ENCODE data around the gene HTR4. TPM values are rescaled to one million over a fixed set of nuclear protein-coding genes. Genes with fewer than 3 reads are reported as not detected.
A peak's percentile ranks its signal among the peaks of the same experiment; 100 is the strongest.

Gene HTR4
- total and polyA plus RNA-seq, 5 donors: 1.3 to 9.1 (median 8.2) TPM

DNA sequence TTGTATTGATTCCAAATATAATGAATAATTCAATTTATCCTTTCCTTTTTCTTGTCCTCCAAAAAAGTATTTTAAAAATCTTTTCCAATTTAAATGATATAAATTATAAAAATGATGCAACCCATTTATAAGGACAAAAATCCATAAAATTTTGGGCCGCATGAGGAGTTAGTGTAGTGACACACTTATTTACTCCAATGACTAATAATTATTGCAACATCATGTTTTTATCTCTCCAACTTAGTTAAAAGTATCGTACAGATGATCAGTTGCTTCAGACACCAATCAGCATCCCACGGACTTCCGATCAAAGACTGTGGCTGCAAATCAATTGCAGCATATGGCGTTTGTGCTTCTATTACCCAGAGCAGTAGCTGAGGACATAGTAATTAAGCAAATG lies 58.6 kb downstream of the HTR4 start:
- ATAC-seq (no peak), DNase-seq (no peak)
- Histone ChIP-seq H3K9me3 (ENCODE audit: control insufficient read depth, low read length) (no peaks in the 10 kb centered on the region), H3K4me3 (ENCODE audit: low read length) (no peak overlapping the region), H3K27ac (ENCODE audit: low read length) (no peak overlapping the region), H3K27me3 (ENCODE audit: control insufficient read depth, insufficient read depth) (no peaks in the 10 kb centered on the region), H3K4me1 (ENCODE audit: control insufficient read depth, insufficient read depth, low read length) (no peaks in the 10 kb centered on the region)
- 91% methylated on average over 5 of the region's 5 CpGs for WGBS
- intact Hi-C loops (cut with DNase I): no loop called here

DNA sequence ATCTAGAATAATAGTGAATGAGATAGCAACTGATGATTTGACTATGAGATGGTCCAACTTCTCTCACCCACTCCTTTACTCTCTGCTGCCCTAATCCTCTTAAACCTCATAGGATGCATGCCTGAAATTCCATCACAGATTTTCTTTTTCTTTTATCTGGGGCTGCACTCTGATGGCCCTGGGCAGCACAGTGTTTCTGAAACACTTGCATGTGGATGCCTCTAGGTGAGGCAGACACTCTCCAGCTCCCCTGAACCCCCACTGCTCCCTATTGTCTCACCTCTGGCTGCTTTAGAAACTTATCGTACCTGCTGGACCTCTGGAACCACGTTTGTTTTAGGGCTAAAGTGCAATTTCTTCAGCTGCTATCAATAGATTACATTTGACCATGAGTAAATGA lies 67.5 kb downstream of the HTR4 start:
- intact Hi-C loops (cut with DNase I): no loop called here
- DNase-seq: no peak
- H3K4me3 ChIP-seq (ENCODE audit: low read length): no peak overlapping the region
- H3K27ac ChIP-seq (ENCODE audit: low read length): no peak overlapping the region
- WGBS: 25% methylated on average over 2 of the region's 2 CpGs
- no peaks in the 10 kb centered on the region for H3K27me3 ChIP-seq (ENCODE audit: control insufficient read depth, insufficient read depth)
- ATAC-seq: no peak
- H3K9me3 ChIP-seq (ENCODE audit: control insufficient read depth, low read length): no peaks in the 10 kb centered on the region
- H3K4me1 ChIP-seq (ENCODE audit: control insufficient read depth, insufficient read depth, low read length): peaks cover 1% of the 10 kb centered on the region

- no peak overlapping the region for H3K4me3 ChIP-seq (ENCODE audit: low read length)
- no peaks in the 10 kb centered on the region for H3K9me3 ChIP-seq (ENCODE audit: control insufficient read depth, low read length)
- H3K4me1 ChIP-seq (ENCODE audit: control insufficient read depth, insufficient read depth, low read length): peaks cover 1% of the 10 kb centered on the region
- no peak for ATAC-seq
- DNase-seq: no peak
- no peak overlapping the region for H3K27ac ChIP-seq (ENCODE audit: low read length)
- intact Hi-C loops (cut with DNase I): no loop called here
- no peaks in the 10 kb centered on the region for H3K27me3 ChIP-seq (ENCODE audit: control insufficient read depth, insufficient read depth)
These were observed 68.3 kb downstream of the HTR4 start for GRCh38 chr5:148585988-148586387.

DNA sequence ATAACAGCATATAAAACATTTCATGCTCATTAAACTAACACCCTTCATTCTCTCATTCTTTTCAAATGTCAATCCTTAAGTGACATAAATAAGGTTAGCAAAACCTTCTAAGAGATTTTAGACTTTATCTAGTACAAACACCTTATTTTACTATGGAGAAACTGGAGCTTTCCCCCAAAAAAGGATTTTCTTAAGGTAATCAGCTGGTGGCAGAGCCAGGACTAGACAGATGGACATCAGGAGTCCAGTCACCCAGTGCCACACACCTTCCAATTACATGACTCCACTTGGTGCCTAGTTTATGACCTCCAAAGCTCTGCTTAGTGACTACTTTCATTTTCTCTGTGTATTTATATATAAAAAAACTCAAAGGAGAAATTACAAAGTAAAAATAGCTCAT lies 70.2 kb downstream of the HTR4 start:
- ATAC-seq (no peak), DNase-seq (no peak)
- no peak overlapping the region for H3K27ac ChIP-seq (ENCODE audit: low read length)
- H3K27me3 ChIP-seq (ENCODE audit: control insufficient read depth, insufficient read depth): no peaks in the 10 kb centered on the region
- no peak overlapping the region for H3K4me3 ChIP-seq (ENCODE audit: low read length)
- intact Hi-C loops (cut with DNase I): no loop called here
- H3K9me3 ChIP-seq (ENCODE audit: control insufficient read depth, low read length): no peaks in the 10 kb centered on the region
- peaks cover 1% of the 10 kb centered on the region for H3K4me1 ChIP-seq (ENCODE audit: control insufficient read depth, insufficient read depth, low read length)

DNA sequence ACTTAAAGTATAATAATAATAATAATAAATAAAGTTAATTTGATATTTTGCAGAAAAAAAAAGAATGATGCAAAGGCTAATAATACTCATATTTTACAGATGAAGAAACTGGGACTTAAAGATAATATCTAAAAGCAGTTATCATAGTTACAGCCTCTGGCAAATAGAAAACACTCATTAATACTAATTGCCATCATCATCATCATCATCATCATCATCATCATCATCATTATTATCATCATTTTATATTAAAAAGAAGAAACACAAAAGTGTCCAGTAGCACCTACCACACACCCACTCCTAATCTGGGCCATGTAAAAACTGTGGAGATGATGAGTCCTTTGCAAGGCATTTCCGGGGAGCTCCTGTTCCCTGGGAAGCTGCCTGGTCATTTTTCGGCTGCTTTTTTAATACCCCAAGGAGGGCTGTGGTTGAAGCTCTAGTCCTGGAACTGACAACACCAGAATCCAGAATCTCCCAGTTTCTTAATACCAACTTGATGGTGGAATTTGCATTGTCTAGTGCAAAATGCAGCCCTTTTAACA lies 70.8 kb downstream of the HTR4 start:
- H3K4me3 ChIP-seq (ENCODE audit: low read length): no peak overlapping the region
- no peak for DNase-seq
- H3K4me1 ChIP-seq (ENCODE audit: control insufficient read depth, insufficient read depth, low read length): peaks cover 1% of the 10 kb centered on the region
- no peak for ATAC-seq
- no peaks in the 10 kb centered on the region for H3K27me3 ChIP-seq (ENCODE audit: control insufficient read depth, insufficient read depth)
- no peaks in the 10 kb centered on the region for H3K9me3 ChIP-seq (ENCODE audit: control insufficient read depth, low read length)
- no peak overlapping the region for H3K27ac ChIP-seq (ENCODE audit: low read length)
- WGBS: 90% methylated on average over 2 of the region's 2 CpGs
- intact Hi-C loops (cut with DNase I): no loop called here

DNA sequence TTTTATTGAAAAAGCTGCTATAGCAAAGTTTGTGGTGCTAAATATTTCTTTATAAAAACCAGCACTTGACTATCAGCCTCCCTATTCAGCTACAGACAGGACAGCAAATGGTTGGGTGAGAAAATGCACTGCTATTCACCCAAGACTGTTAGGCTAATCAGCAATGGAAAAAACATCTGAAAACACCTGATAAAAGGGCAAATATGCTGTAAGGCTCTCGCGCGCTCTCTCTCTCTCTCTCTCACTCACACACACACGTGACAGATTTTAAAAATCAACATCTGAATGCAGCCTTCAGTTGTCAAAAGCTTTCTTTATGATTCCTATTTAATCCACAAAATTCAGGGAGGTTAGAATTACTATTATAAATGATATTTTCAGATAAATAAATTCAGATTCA lies 80.2 kb downstream of the HTR4 start:
- 25% methylated on average over 4 of the region's 4 CpGs for WGBS

GRCh38 chr5:148573374-148573773 lies 81.0 kb downstream of the HTR4 start:
- Histone ChIP-seq H3K27me3 (ENCODE audit: control insufficient read depth, insufficient read depth) (no peaks in the 10 kb centered on the region), H3K4me3 (ENCODE audit: low read length) (no peak overlapping the region), H3K27ac (ENCODE audit: low read length) (no peak overlapping the region), H3K9me3 (ENCODE audit: control insufficient read depth, low read length) (no peaks in the 10 kb centered on the region), H3K4me1 (ENCODE audit: control insufficient read depth, insufficient read depth, low read length) (no peaks in the 10 kb centered on the region)
- ATAC-seq (no peak), DNase-seq (no peak)
- intact Hi-C loops (cut with DNase I): no loop called here
- 59% methylated on average over 1 of the region's 1 CpG for WGBS

More for the DNA sequence above, 80.2 kb downstream of the HTR4 start:
- DNase-seq (no peak), ATAC-seq (no peak)
- peak overlapping the region; percentile 24 for H3K27ac ChIP-seq (ENCODE audit: low read length)
- H3K4me3 ChIP-seq (ENCODE audit: low read length): no peak overlapping the region
- H3K9me3 ChIP-seq (ENCODE audit: control insufficient read depth, low read length): no peaks in the 10 kb centered on the region
- no peaks in the 10 kb centered on the region for H3K4me1 ChIP-seq (ENCODE audit: control insufficient read depth, insufficient read depth, low read length)
- no peaks in the 10 kb centered on the region for H3K27me3 ChIP-seq (ENCODE audit: control insufficient read depth, insufficient read depth)
- intact Hi-C loops (cut with DNase I): no loop called here

- Histone ChIP-seq H3K9me3 (ENCODE audit: control insufficient read depth, low read length) (no peaks in the 10 kb centered on the region), H3K4me3 (ENCODE audit: low read length) (no peak overlapping the region), H3K27me3 (ENCODE audit: control insufficient read depth, insufficient read depth) (no peaks in the 10 kb centered on the region), H3K4me1 (ENCODE audit: control insufficient read depth, insufficient read depth, low read length) (peaks cover 1% of the 10 kb centered on the region), H3K27ac (ENCODE audit: low read length) (no peak overlapping the region)
- DNase-seq (no peak), ATAC-seq (no peak)
- intact Hi-C loops (cut with DNase I): no loop called here
These were observed 84.4 kb downstream of the HTR4 start for GRCh38 chr5:148569948-148570347.

DNA sequence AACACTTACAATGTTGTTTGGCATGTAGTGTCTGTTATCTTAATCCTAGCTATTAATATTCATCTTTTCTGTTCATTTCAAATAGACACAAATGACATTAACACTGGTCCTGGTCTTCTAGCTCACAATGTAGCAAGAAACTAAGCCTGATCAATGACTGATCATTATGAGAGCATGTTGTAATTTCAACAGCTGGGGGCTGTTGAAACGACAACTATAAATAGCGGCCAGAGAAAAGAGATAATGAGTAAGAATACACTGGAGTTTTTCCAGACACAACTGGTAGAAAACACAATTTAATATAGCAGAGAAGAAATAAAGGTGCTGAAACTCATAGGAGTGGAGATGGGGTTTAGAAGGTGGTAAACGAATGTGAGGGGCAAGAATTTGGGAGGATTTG lies 89.2 kb downstream of the HTR4 start:
- H3K9me3 ChIP-seq (ENCODE audit: control insufficient read depth, low read length): no peaks in the 10 kb centered on the region
- peaks cover 1% of the 10 kb centered on the region for H3K4me1 ChIP-seq (ENCODE audit: control insufficient read depth, insufficient read depth, low read length)
- ATAC-seq: peak in 1 of 2 donors; percentile 28
- no peaks in the 10 kb centered on the region for H3K27me3 ChIP-seq (ENCODE audit: control insufficient read depth, insufficient read depth)
- intact Hi-C loops (cut with DNase I): no loop called here
- no peak overlapping the region for H3K4me3 ChIP-seq (ENCODE audit: low read length)
- H3K27ac ChIP-seq (ENCODE audit: low read length): no peak overlapping the region
- 40% methylated on average over 3 of the region's 3 CpGs for WGBS
- no peak for DNase-seq

- Histone ChIP-seq H3K27me3 (ENCODE audit: control insufficient read depth, insufficient read depth) (no peaks in the 10 kb centered on the region), H3K9me3 (ENCODE audit: control insufficient read depth, low read length) (no peaks in the 10 kb centered on the region), H3K4me3 (ENCODE audit: low read length) (no peak overlapping the region), H3K4me1 (ENCODE audit: control insufficient read depth, insufficient read depth, low read length) (peaks cover 1% of the 10 kb centered on the region), H3K27ac (ENCODE audit: low read length) (no peak overlapping the region)
- DNase-seq: no peak
- no peak for ATAC-seq
- intact Hi-C loops (cut with DNase I): no loop called here
- 80% methylated on average over 1 of the region's 1 CpG for WGBS
These were observed 91.3 kb downstream of the HTR4 start for GRCh38 chr5:148563021-148563420.

- Histone ChIP-seq H3K4me1 (ENCODE audit: control insufficient read depth, insufficient read depth, low read length) (peaks cover 1% of the 10 kb centered on the region), H3K27ac (ENCODE audit: low read length) (no peak overlapping the region), H3K4me3 (ENCODE audit: low read length) (no peak overlapping the region), H3K27me3 (ENCODE audit: control insufficient read depth, insufficient read depth) (no peaks in the 10 kb centered on the region), H3K9me3 (ENCODE audit: control insufficient read depth, low read length) (no peaks in the 10 kb centered on the region)
- DNase-seq (peak in 1 of 3 donors; percentile 48), ATAC-seq (no peak)
- intact Hi-C loops (cut with DNase I): no loop called here
- WGBS: 63% methylated on average over 3 of the region's 3 CpGs
These were observed 92.5 kb downstream of the HTR4 start for GRCh38 chr5:148561801-148562311.

- ATAC-seq (no peak), DNase-seq (no peak)
- 44% methylated on average over 4 of the region's 4 CpGs for WGBS
- no peak overlapping the region for H3K27ac ChIP-seq (ENCODE audit: low read length)
- no peak overlapping the region for H3K4me3 ChIP-seq (ENCODE audit: low read length)
- no peaks in the 10 kb centered on the region for H3K27me3 ChIP-seq (ENCODE audit: control insufficient read depth, insufficient read depth)
- intact Hi-C loops (cut with DNase I): no loop called here
- H3K4me1 ChIP-seq (ENCODE audit: control insufficient read depth, insufficient read depth, low read length): no peaks in the 10 kb centered on the region
- H3K9me3 ChIP-seq (ENCODE audit: control insufficient read depth, low read length): no peaks in the 10 kb centered on the region
These were observed 94.9 kb downstream of the HTR4 start for GRCh38 chr5:148559461-148559860.
